A549 (cell line): Measurements from ENCODE around the gene TECRL.

Experiments
- CTCF ChIP-seq: fragments of >200 bp; sonication (Bioruptor Twin); formaldehyde crosslinking; IDR thresholded peaks from 3 replicates; pipeline ENCODE4 v1.5.1; 2016
- EP300 ChIP-seq, 2 experiments: fragments of >200 bp; sonication (Bioruptor Twin); formaldehyde crosslinking; IDR thresholded peaks; 2 replicates in 1 of 2; 3 replicates in 1 of 2; pipeline ENCODE4 v1.6.1; 2016 to 2017
- MAX ChIP-seq: IDR thresholded peaks from 2 replicates; pipeline ENCODE4 v1.6.1; 2012
- NR3C1 ChIP-seq: fragments of >200 bp; sonication (Bioruptor Twin); formaldehyde crosslinking; IDR thresholded peaks from 3 replicates; pipeline ENCODE4 v1.6.1; 2017
- RAD21 ChIP-seq, 2 experiments: fragments of >200 bp in 1 of 2; sonication (Bioruptor Twin) in 1 of 2; formaldehyde crosslinking in 1 of 2; IDR thresholded peaks in 1 of 2; conservative IDR thresholded peaks in 1 of 2; 2 replicates in 1 of 2; 3 replicates in 1 of 2; pipeline ENCODE4 v1.6.1; 2012 to 2018; ENCODE audit warnings: inconsistent platforms in 1 of 2

GRCh38 chr4:64359489-64359888 is 49.8 kb downstream of the TECRL start:
- TF ChIP-seq EP300 (IDR thresholded peaks at IDR 0.05) (no peak), MAX (no peak), NR3C1 (no peak), CTCF (no peak), RAD21 (conservative IDR thresholded peaks at IDR 0.05 in 1 of 2, IDR thresholded peaks at IDR 0.05 in 1 of 2) (no peak)
